ENCODE results near the gene TRPC4AP. TPM values are rescaled to one million over a fixed set of nuclear protein-coding genes. Genes with fewer than 3 reads are reported as not detected.

The TRPC4AP gene
- total and polyA plus RNA-seq, 4 donors = 35.8 to 82.2 (median 67.6) TPM

DNA sequence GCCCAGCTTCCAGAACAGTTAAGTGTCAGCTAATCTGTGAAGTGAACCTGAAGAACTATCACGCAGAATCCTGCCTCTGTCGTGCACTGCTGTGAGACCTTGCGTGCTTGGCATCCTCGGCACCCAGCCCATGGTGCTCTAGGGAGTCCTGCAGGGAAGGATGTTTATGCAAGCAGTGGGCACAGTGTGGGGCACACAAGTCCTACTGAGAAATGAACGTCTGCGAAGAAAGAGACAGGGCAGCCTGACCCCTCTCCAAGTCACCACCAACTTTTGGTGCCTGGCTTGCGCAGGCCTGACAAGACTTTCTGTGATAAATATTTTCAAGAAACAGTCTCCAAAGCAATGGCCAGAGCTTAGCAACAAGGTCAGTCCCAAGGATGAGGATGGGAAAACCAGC, 69.0 kb downstream of the TRPC4AP start:
- no peaks in the 10 kb centered on the region for H3K27me3 ChIP-seq (ENCODE audit: control insufficient read depth, insufficient read depth, low read length)
- WGBS (ENCODE audit: insufficient coverage) = 68% methylated on average over 7 of the region's 7 CpGs
- H3K4me1 ChIP-seq (ENCODE audit: control insufficient read depth, insufficient read depth, low read length) = no peaks in the 10 kb centered on the region
- H3K9me3 ChIP-seq (ENCODE audit: control insufficient read depth, insufficient read depth, low read length) = no peaks in the 10 kb centered on the region
- DNase-seq (ENCODE audit: low read depth in 4 of 6, low spot score in 6 of 6) = no peak
- peaks cover 45% of the 10 kb centered on the region for H3K36me3 ChIP-seq (ENCODE audit: control insufficient read depth, insufficient read depth, low read length)
- no peak overlapping the region for H3K4me3 ChIP-seq (ENCODE audit: low read depth, low read length)
- no peak overlapping the region for H3K27ac ChIP-seq (ENCODE audit: low read depth, low read length)

DNA sequence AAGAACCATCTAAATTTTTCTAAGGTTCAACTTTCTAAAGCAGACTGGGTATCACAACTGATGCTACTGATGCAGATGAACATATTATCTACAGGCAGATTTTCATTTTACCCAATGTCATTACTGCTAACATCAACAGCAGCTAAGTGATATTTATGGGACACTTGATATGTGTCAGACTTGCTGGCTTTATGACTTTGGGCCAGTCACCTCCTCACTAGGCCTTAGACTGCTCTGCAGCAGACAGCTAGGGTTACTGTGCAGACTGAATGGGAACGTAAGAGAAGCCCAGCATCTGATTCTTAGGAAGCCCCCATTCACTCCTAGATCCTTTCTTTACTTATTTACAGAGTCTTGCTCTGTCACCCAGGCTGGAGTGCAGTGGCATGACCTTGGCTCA, 70.8 kb downstream of the TRPC4AP start:
- no peak overlapping the region for H3K4me3 ChIP-seq (ENCODE audit: low read depth, low read length)
- no peak for DNase-seq (ENCODE audit: low read depth in 4 of 6, low spot score in 6 of 6)
- H3K27me3 ChIP-seq (ENCODE audit: control insufficient read depth, insufficient read depth, low read length) = no peaks in the 10 kb centered on the region
- H3K9me3 ChIP-seq (ENCODE audit: control insufficient read depth, insufficient read depth, low read length) = no peaks in the 10 kb centered on the region
- 100% methylated on average over 1 of the region's 1 CpG for WGBS (ENCODE audit: insufficient coverage)
- H3K36me3 ChIP-seq (ENCODE audit: control insufficient read depth, insufficient read depth, low read length) = peaks cover 54% of the 10 kb centered on the region
- no peaks in the 10 kb centered on the region for H3K4me1 ChIP-seq (ENCODE audit: control insufficient read depth, insufficient read depth, low read length)
- H3K27ac ChIP-seq (ENCODE audit: low read depth, low read length) = no peak overlapping the region

DNA sequence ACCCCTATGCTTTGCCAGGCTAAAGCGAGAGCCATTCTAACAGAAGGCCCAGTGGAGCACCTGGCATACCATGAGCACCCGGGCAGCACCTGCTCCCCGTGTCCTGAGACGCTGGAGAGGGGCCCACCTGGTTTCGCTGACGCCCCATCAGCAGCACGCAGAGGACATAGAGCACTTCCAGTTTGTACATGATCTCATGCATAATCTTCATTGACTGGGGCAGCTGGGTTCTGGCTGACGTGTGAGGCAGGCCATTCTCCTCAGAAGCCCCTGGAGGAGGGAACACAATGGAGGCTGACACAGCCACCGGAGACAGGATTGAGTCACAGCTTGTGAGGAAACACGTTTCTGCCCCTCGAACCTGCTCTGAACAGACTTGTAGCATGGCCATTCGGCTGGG, 71.5 kb downstream of the TRPC4AP start:
- Histone ChIP-seq H3K9me3 (ENCODE audit: control insufficient read depth, insufficient read depth, low read length) (no peaks in the 10 kb centered on the region), H3K27ac (ENCODE audit: low read depth, low read length) (no peak overlapping the region), H3K4me1 (ENCODE audit: control insufficient read depth, insufficient read depth, low read length) (no peaks in the 10 kb centered on the region), H3K36me3 (ENCODE audit: control insufficient read depth, insufficient read depth, low read length) (peaks cover 54% of the 10 kb centered on the region), H3K4me3 (ENCODE audit: low read depth, low read length) (no peak overlapping the region), H3K27me3 (ENCODE audit: control insufficient read depth, insufficient read depth, low read length) (no peaks in the 10 kb centered on the region)
- WGBS (ENCODE audit: insufficient coverage) = 86% methylated on average over 12 of the region's 12 CpGs
- no peak for DNase-seq (ENCODE audit: low read depth in 4 of 6, low spot score in 6 of 6)

GRCh38 chr20:35020108-35020928, 72.3 kb downstream of the TRPC4AP start:
- DNase-seq (ENCODE audit: low read depth in 4 of 6, low spot score in 6 of 6) = no peak

DNA sequence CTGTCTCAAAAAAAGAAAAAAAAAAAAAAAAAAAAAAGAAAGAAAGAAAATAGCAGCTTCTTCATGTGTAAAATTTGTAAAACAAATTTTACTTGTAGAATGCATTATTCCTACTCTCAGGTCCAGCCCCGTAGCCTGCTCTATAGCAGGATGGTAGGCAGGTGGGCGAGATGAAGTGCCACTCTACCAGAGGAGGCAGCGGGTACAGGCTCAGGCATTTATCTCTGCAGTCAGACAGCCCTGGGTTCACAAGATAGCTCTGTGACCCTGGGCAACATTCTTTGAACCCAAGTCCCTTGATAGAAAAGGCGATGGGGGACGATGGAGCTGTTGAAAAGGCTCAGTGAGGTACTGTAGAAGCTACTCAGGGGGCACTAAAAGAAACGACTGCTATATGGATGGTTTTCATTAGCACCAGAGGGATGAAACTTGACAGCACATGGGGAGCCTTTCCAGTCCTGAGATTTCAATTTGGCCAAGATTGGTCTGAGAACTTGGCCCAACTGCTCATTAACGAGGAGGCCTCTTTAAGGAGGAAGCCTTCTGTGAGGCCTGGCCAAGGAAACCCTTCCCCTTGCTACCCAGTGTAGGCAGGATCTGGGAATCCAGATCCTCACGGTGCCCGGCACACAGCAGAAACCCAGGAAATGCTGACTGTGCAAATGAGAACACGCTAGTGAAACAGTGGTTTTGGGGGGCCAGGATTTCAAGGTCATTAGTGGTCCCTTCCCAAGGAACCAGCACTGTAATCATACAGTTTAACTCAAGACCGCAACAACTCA, 73.8 kb downstream of the TRPC4AP start:
- 77% methylated on average over 10 of the region's 11 CpGs for WGBS (ENCODE audit: insufficient coverage)
- no peaks in the 10 kb centered on the region for H3K4me1 ChIP-seq (ENCODE audit: control insufficient read depth, insufficient read depth, low read length)
- no peaks in the 10 kb centered on the region for H3K27me3 ChIP-seq (ENCODE audit: control insufficient read depth, insufficient read depth, low read length)
- H3K27ac ChIP-seq (ENCODE audit: low read depth, low read length) = no peak overlapping the region
- DNase-seq (ENCODE audit: low read depth in 4 of 6, low spot score in 6 of 6) = no peak
- H3K4me3 ChIP-seq (ENCODE audit: low read depth, low read length) = no peak overlapping the region
- H3K9me3 ChIP-seq (ENCODE audit: control insufficient read depth, insufficient read depth, low read length) = no peaks in the 10 kb centered on the region
- H3K36me3 ChIP-seq (ENCODE audit: control insufficient read depth, insufficient read depth, low read length) = peaks cover 65% of the 10 kb centered on the region

More at GRCh38 chr20:35020108-35020928, 72.3 kb downstream of the TRPC4AP start:
- 95% methylated on average over 8 of the region's 8 CpGs for WGBS (ENCODE audit: insufficient coverage)
- no peaks in the 10 kb centered on the region for H3K4me1 ChIP-seq (ENCODE audit: control insufficient read depth, insufficient read depth, low read length)
- no peak overlapping the region for H3K4me3 ChIP-seq (ENCODE audit: low read depth, low read length)
- H3K27me3 ChIP-seq (ENCODE audit: control insufficient read depth, insufficient read depth, low read length) = no peaks in the 10 kb centered on the region
- H3K9me3 ChIP-seq (ENCODE audit: control insufficient read depth, insufficient read depth, low read length) = no peaks in the 10 kb centered on the region
- peaks cover 60% of the 10 kb centered on the region for H3K36me3 ChIP-seq (ENCODE audit: control insufficient read depth, insufficient read depth, low read length)
- no peak overlapping the region for H3K27ac ChIP-seq (ENCODE audit: low read depth, low read length)

GRCh38 chr20:35017099-35017835, 75.3 kb downstream of the TRPC4AP start:
- Histone ChIP-seq H3K4me1 (ENCODE audit: control insufficient read depth, insufficient read depth, low read length) (no peaks in the 10 kb centered on the region), H3K27me3 (ENCODE audit: control insufficient read depth, insufficient read depth, low read length) (no peaks in the 10 kb centered on the region), H3K36me3 (ENCODE audit: control insufficient read depth, insufficient read depth, low read length) (peaks cover 70% of the 10 kb centered on the region), H3K27ac (ENCODE audit: low read depth, low read length) (no peak overlapping the region), H3K4me3 (ENCODE audit: low read depth, low read length) (no peak overlapping the region), H3K9me3 (ENCODE audit: control insufficient read depth, insufficient read depth, low read length) (no peaks in the 10 kb centered on the region)
- DNase-seq (ENCODE audit: low read depth in 4 of 6, low spot score in 6 of 6) = no peak
- WGBS (ENCODE audit: insufficient coverage) = 90% methylated on average over 2 of the region's 8 CpGs

GRCh38 chr20:35015863-35016193, 76.8 kb downstream of the TRPC4AP start:
- Histone ChIP-seq H3K4me1 (ENCODE audit: control insufficient read depth, insufficient read depth, low read length) (no peaks in the 10 kb centered on the region), H3K27me3 (ENCODE audit: control insufficient read depth, insufficient read depth, low read length) (no peaks in the 10 kb centered on the region), H3K4me3 (ENCODE audit: low read depth, low read length) (no peak overlapping the region), H3K27ac (ENCODE audit: low read depth, low read length) (no peak overlapping the region), H3K36me3 (ENCODE audit: control insufficient read depth, insufficient read depth, low read length) (peaks cover 75% of the 10 kb centered on the region), H3K9me3 (ENCODE audit: control insufficient read depth, insufficient read depth, low read length) (no peaks in the 10 kb centered on the region)
- WGBS (ENCODE audit: insufficient coverage) = 90% methylated on average over 2 of the region's 2 CpGs
- DNase-seq (ENCODE audit: low read depth in 4 of 6, low spot score in 6 of 6) = no peak

DNA sequence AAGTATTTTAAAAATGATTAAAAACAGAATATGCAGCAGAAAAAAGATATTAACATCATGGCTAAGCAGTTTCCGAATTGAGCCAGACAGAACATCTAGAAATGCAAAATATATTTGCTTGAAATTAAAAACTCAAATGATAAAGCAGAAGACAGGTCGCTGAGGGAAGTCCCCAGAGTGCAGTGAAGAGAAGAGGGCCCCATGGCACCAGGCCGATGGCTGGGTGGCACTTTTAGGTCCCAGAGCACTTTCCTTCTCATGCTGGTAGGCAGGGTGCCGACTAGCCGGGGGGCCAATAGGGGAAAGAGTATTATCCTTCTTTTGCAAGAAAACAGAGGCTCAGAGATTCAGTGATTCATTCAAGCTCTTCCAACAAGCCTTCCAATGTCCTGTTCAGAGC, 78.1 kb downstream of the TRPC4AP start:
- WGBS (ENCODE audit: insufficient coverage) = 91% methylated on average over 2 of the region's 5 CpGs
- DNase-seq (ENCODE audit: low read depth in 4 of 6, low spot score in 6 of 6) = no peak
- Histone ChIP-seq H3K4me3 (ENCODE audit: low read depth, low read length) (no peak overlapping the region), H3K4me1 (ENCODE audit: control insufficient read depth, insufficient read depth, low read length) (no peaks in the 10 kb centered on the region), H3K27me3 (ENCODE audit: control insufficient read depth, insufficient read depth, low read length) (no peaks in the 10 kb centered on the region), H3K27ac (ENCODE audit: low read depth, low read length) (no peak overlapping the region), H3K9me3 (ENCODE audit: control insufficient read depth, insufficient read depth, low read length) (no peaks in the 10 kb centered on the region), H3K36me3 (ENCODE audit: control insufficient read depth, insufficient read depth, low read length) (peaks cover 75% of the 10 kb centered on the region)

DNA sequence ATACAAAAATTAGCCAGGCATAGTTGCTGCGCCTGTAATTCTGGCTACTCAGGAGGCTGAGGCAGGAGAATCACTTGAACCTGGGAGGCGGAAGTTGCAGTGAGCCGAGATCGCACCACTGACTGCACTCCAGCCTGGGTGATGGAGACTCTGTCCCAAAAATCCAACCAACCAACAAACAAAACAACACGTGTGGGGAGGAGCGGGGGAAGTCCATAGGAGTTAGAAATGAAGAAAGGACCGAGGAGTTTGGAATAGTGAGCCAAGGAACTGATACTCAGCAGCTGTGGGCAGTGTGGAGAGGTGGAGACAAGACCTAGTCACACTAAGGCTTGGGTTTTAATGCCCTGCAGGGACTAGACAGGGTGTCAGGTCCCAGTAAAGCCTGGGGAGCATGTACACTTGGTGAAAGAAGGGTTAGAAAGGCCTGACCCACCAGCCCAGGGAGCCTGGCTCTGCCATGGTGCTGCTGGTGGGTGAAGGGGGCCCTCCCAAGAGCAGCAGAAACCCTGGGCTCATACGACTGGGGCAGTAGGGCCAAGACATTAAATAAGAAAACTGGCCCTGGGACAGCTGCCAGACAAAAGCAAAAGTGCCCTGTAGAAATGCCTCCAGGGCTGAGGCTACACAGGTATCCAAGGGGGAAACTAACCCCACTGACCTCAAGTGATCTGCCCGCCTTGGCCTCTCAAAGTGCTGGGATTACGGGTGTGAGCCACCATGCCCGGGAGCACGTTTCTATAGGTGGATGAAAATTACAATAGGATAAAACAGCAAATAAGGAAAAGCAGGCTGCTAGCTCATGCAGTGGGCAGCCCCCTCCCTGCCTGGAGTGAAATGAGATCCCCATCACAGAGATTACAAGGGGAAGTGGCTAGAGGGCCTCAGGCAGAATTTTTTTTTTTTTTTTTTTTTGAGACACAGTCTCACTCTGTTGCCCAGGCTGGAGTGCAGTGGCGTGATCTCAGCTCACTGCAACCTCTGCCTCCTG, 78.9 kb downstream of the TRPC4AP start:
- H3K36me3 ChIP-seq (ENCODE audit: control insufficient read depth, insufficient read depth, low read length) = peaks cover 76% of the 10 kb centered on the region
- no peaks in the 10 kb centered on the region for H3K9me3 ChIP-seq (ENCODE audit: control insufficient read depth, insufficient read depth, low read length)
- DNase-seq (ENCODE audit: low read depth in 4 of 6, low spot score in 6 of 6) = no peak
- no peaks in the 10 kb centered on the region for H3K27me3 ChIP-seq (ENCODE audit: control insufficient read depth, insufficient read depth, low read length)
- no peak overlapping the region for H3K4me3 ChIP-seq (ENCODE audit: low read depth, low read length)
- no peaks in the 10 kb centered on the region for H3K4me1 ChIP-seq (ENCODE audit: control insufficient read depth, insufficient read depth, low read length)
- WGBS (ENCODE audit: insufficient coverage) = 86% methylated on average over 7 of the region's 13 CpGs
- H3K27ac ChIP-seq (ENCODE audit: low read depth, low read length) = no peak overlapping the region

All from spinal cord (tissue), 10 donors.